Measurements from ENCODE around the gene GALM. TPM values are rescaled to one million over a fixed set of nuclear protein-coding genes. Genes with fewer than 3 reads are reported as not detected.
"Not testable (repeated sequence)": the region's sequence is repeated elsewhere in the genome, so short reads cannot be mapped to it uniquely, and the experiment has no call there.

Gene GALM
- total RNA-seq, 4 donors from 2014 or later, result 6.2 to 104 (median 14.8) TPM

DNA sequence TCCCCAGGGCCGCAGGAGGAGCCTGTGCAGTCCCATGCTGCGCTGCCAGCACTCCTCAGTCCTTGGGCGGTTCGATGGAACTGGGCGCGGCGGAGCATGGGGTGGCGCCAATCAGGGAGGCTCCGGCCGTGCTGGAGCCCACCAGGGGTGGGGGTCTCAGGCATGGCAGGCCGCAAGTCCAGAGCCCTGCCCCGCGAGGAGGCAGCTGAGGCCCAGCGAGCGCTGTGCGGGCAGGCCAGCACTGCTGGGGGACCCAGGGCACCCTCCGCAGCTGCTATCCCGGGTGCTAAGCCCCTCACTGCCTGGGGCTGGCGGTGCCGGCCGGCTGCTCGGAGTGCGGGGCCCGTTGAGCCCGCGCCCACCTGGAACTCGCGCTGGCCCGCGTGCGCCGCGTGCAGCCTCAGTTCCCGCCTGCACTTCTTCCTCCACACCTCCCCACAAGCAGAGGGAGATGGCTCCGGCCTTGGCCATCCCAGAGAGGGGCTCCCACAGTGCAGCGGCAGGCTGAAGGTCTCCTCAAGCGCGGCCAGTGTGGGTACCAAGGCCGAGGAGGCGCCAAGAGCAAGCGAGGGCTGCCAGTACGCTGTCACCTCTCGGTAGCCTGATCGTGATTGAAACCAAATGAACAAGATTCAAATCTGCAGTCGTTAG lies 22.8 kb upstream of the GALM start:
- intact Hi-C loops (cut with DNase I; ENCODE audit: low total_unique reads), result no loop called here
- no peak for TF ChIP-seq POLR2A (IDR thresholded peaks at IDR 0.05)
- TF ChIP-seq, protein P1, sequence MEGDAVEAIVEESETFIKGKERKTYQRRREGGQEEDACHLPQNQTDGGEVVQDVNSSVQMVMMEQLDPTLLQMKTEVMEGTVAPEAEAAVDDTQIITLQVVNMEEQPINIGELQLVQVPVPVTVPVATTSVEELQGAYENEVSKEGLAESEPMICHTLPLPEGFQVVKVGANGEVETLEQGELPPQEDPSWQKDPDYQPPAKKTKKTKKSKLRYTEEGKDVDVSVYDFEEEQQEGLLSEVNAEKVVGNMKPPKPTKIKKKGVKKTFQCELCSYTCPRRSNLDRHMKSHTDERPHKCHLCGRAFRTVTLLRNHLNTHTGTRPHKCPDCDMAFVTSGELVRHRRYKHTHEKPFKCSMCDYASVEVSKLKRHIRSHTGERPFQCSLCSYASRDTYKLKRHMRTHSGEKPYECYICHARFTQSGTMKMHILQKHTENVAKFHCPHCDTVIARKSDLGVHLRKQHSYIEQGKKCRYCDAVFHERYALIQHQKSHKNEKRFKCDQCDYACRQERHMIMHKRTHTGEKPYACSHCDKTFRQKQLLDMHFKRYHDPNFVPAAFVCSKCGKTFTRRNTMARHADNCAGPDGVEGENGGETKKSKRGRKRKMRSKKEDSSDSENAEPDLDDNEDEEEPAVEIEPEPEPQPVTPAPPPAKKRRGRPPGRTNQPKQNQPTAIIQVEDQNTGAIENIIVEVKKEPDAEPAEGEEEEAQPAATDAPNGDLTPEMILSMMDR (IDR thresholded peaks at IDR 0.05), result no peak
- Histone ChIP-seq H3K9me3 (no peaks in the 10 kb centered on the region), H3K36me3 (no peaks in the 10 kb centered on the region), H3K4me1 (no peaks in the 10 kb centered on the region), H3K27me3 (no peaks in the 10 kb centered on the region), H3K27ac (no peak overlapping the region), H3K4me3 (no peak overlapping the region)
- no peak for DNase-seq

DNA sequence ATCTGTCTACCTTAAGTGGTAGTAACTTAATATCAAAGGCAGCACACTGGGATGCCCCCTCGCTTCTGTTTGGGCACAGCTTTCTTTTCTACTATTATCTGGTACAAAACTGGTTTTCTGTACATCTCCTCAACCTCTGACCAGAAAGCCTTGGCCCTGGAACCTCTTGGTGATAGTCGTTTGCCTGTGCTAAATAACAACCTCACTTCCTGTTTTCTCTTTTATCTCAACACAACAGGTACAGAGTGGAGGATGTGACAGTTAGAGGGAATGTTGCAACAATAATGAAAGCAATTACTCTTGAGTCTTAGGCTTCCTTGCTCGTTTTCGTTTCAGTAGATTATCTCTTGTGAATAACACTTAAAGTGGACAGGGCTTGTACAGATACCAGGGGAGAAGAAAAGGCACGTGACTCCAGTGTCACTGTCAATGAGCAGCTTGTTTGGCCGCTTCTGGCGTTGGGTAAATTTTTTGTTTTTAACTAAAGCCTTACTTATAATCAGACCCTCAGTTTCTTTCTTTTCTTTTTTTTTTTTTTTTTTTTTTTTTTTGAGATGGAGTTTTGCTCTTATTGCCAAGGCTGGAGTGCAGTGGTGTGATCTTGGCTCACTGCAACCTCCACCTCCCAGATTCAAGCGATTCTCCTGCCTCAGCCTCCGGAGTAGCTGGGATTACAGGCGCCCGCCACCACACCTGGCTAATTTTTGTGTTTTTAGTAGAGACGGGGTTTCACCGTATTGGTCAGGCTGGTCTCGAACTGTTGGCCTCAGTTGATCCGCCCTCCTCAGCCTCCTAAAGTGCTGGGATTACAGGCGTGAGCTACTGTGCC lies 22.0 kb upstream of the GALM start:
- H3K4me1 ChIP-seq; H3K27ac ChIP-seq; intact Hi-C loops (cut with DNase I; ENCODE audit: low total_unique reads); H3K36me3 ChIP-seq; DNase-seq; H3K4me3 ChIP-seq; H3K27me3 ChIP-seq; H3K9me3 ChIP-seq: not testable (repeated sequence)

DNA sequence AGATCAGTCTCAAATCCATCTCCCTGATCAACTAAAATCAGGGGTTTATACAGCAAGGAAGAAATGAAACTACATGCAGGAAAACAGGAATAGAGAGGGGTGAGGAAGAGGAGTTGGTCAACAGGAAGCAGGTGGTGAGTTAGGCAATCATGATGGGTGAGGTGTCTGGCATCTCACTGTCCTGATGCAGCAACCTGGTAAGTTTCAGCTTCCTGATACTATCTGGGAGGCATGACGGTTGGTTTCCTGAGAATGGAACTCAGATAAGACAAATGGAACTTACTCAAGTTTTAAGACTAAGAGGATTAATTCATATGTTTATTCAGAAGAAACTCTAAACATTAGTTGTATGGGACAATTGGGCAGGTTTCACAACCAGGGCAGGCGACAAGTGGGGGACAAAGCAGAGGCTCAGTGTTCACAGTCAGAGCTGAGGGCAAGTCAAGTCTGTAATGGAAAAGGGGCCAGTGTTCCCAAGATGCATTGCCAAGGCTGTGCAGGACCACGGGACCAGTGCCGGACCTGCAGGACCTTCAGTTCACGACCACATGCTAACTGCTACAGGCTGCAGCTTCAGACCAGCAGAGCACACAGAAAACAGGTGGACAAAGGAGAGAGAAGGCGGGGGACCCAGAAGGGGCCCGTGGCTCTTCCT lies 17.7 kb upstream of the GALM start:
- Histone ChIP-seq H3K9me3 (no peaks in the 10 kb centered on the region), H3K4me1 (no peaks in the 10 kb centered on the region), H3K36me3 (no peaks in the 10 kb centered on the region), H3K27me3 (no peaks in the 10 kb centered on the region), H3K4me3 (no peak overlapping the region), H3K27ac (no peak overlapping the region)
- TF ChIP-seq, protein P1 (IDR thresholded peaks at IDR 0.05), result no peak
- no peak for TF ChIP-seq POLR2A (IDR thresholded peaks at IDR 0.05)
- DNase-seq, result no peak
- intact Hi-C loops (cut with DNase I; ENCODE audit: low total_unique reads), result no loop called here

DNA sequence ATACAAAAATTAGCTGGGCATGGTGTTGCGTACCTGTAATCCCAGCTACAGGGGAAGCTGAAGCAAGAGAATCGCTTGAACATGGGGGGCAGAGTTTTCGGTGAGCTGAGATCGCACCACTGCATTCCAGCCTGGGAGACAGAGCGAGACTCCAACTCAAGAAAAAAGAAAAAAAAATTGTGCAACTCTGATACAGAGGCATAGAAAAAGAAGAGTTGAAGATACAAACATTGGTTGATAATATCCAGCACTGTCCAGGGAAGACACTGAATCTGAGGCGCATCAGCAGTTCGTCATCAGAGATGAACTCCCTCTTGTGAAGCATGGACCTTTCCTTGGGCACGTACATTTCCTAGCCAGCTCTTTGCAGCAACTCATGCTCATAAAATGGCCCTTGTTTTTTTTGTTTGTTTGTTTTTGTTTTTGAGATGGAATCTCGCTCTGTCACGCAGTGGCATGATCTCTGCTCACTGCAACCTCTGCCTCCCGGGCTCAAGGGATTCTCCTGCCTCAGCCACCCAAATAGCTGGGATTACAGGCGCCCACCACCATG lies 16.7 kb upstream of the GALM start:
- TF ChIP-seq, protein P1 (IDR thresholded peaks at IDR 0.05), result no peak
- TF ChIP-seq POLR2A (IDR thresholded peaks at IDR 0.05), result no peak
- no peaks in the 10 kb centered on the region for H3K27me3 ChIP-seq
- H3K4me1 ChIP-seq, result no peaks in the 10 kb centered on the region
- no peak overlapping the region for H3K4me3 ChIP-seq
- H3K9me3 ChIP-seq, result no peaks in the 10 kb centered on the region
- H3K27ac ChIP-seq, result no peak overlapping the region
- no peak for DNase-seq
- intact Hi-C loops (cut with DNase I; ENCODE audit: low total_unique reads), result no loop called here
- no peaks in the 10 kb centered on the region for H3K36me3 ChIP-seq

DNA sequence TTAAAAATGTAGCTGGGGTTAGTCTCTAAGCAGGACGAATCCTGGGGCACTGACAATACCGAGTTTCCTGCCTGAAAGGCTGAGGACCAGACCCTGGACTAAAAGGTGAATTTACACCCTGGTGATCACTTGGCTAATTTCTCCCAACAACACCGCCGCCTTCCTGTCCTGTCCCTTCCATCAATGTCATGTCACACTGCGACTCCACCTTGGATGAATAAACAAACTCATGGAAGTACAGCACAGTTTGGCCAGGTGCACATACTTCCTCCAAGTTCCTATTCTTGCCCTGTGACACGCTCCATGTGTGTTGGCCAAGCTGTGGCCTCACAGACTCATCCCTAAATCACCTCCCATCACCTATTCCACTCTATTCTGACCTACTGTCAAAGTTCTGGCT lies 15.9 kb upstream of the GALM start:
- H3K27ac ChIP-seq, result no peak overlapping the region
- intact Hi-C loops (cut with DNase I; ENCODE audit: low total_unique reads), result no loop called here
- no peak overlapping the region for H3K4me3 ChIP-seq
- TF ChIP-seq, protein P1 (IDR thresholded peaks at IDR 0.05), result no peak
- TF ChIP-seq POLR2A (IDR thresholded peaks at IDR 0.05), result no peak
- H3K4me1 ChIP-seq, result no peaks in the 10 kb centered on the region
- H3K27me3 ChIP-seq, result no peaks in the 10 kb centered on the region
- no peaks in the 10 kb centered on the region for H3K36me3 ChIP-seq
- no peaks in the 10 kb centered on the region for H3K9me3 ChIP-seq
- no peak for DNase-seq

Measured in uterus (tissue), 4 donors.